Stimulated activated CD8-positive, alpha-beta memory T cell treated with anti-CD3 and anti-CD28 coated beads, Interleukin-15, amount 100 ng/mL, for 1 hour (primary cell): ENCODE data around the gene DAAM2.

Source experiments
- DNase-seq: peaks from one replicate; pipeline ENCODE4 v3.0.0-alpha.2; 2020; ENCODE audit warnings: low read depth

The DAAM2 gene

DNA sequence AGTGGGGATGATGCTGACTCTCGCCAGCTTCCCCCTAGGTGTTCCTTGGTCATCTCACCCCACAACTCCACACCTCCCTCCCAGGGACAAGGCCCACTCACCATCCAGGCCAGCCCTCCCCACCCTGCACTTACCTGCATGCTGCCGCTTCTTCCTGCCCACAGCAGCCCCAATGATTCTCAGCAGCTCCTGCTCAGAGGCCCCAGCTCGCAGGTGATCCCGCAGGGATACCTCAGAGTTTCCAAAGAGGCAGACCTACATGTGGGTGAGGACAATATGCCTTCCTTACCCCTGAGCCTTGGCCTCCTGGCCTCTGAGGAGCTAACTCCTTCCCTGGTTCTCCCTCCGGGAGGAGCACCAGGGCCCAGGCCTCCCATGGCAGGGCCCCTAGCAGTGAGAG lies 117.5 kb downstream of the DAAM2 start:
- DNase-seq: no peak

DNA sequence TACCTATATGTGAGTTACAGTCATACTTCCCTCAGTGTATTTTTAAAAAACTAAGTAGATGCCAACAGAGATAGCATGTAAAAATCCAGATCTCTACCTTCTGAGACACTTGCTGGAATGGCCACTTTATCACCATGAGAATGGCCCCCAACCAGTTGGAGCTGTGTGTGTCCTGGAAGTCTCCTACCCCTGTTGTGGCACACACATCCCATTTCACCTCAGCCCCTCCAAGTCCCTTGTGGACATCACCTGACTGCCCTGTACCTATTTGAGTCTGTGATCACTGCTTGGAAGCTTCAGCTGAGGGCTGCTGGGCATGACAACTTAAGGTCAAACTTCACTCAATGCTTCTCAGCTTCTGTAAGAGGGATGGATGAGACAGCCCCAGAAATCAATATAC lies 118.0 kb downstream of the DAAM2 start:
- no peak for DNase-seq

GRCh38 chr6:39910744-39911143 lies 118.6 kb downstream of the DAAM2 start:
- DNase-seq: no peak

GRCh38 chr6:39911513-39912125 lies 119.4 kb downstream of the DAAM2 start:
- no peak for DNase-seq

- no peak for DNase-seq
Measured at GRCh38 chr6:39912446-39912845, 120.3 kb downstream of the DAAM2 start.

- DNase-seq: no peak
Measured at GRCh38 chr6:39913391-39913916, 121.3 kb downstream of the DAAM2 start.

DNA sequence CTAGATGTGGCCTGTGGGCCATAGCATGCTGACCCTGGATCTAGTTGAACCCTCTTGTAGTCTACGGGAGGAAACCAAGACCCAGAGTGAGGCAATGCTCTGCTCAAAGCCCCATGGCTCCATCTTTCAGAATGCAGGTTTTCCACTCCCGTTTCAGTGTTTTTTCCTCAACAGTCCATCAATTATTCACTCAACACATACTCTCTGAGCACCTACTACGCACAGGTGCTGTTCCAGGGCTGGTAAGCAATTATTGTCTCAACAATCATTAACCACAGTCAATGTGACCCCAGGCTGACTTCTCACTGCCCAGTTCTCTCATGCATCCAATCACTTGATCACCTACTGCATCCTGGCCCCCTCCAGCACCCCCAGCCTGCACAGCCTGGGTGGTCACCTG lies 122.1 kb downstream of the DAAM2 start:
- no peak for DNase-seq

DNA sequence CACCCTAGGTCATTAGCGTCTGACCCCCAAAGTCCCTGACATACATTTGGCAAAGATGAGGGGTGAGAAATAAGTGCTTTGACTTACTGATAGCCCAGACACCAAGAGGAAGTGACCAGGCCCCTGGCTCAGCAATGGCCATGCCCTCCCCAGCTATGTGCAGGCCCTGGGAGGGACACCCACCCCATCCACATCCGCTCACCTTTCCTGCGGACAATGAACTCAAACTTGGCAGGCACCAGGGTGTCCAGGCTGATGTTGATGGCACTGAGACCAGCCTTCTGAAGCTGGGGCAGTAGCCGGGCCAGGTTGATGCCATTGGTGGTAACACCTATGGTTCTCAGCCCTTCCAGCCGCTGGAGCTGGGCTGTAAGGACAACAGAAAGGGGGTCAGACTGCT lies 123.7 kb downstream of the DAAM2 start:
- no peak for DNase-seq

GRCh38 chr6:39917329-39917728 lies 125.2 kb downstream of the DAAM2 start:
- DNase-seq: no peak

GRCh38 chr6:39917981-39918380 lies 125.8 kb downstream of the DAAM2 start:
- no peak for DNase-seq

DNA sequence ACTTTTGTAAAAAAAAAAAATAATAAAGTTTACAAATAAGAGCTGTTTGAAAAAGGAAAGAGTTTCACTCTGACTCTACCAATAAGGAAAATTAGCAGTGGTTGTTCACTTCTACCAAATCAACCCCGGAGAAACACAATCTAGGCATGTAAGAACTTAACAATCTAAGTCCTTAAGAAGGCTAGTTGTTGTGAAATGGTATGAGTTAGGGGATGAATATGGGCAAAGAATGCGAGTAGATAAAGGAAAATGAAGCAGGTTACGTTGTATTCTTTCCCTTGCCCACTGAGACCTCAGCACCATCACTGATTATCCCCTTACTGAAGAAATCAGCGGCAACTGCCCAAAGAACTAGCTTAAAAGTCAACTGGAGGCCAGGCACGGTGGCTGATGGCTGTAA lies 126.7 kb downstream of the DAAM2 start:
- DNase-seq: no peak

- no peak for DNase-seq
Measured at GRCh38 chr6:39920157-39920556, 128.0 kb downstream of the DAAM2 start.

DNA sequence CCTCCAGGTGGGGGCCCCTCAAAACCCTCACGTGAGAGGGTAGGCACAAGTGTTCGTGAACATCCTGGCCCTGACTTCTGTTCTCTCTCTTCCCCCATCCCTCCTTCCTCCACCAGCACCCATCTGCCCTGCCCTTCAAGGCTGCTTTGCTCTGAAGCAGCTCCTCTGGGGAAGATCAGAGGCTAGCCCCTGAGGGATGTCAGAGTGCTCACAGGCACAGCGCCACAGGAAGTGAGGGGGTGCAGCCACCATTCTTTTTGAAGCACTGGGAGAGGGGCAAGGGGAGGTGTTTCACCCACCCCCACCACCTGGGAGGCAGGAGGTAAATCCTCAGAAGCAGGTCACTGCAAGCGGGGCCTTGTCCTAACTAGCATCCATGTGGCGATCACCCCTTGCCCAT lies 130.6 kb downstream of the DAAM2 start:
- DNase-seq: no peak

GRCh38 chr6:39923394-39923793 lies 131.2 kb downstream of the DAAM2 start:
- no peak for DNase-seq

GRCh38 chr6:39923861-39924260 lies 131.7 kb downstream of the DAAM2 start:
- no peak for DNase-seq

GRCh38 chr6:39924283-39924682 lies 132.1 kb downstream of the DAAM2 start:
- DNase-seq: no peak

DNA sequence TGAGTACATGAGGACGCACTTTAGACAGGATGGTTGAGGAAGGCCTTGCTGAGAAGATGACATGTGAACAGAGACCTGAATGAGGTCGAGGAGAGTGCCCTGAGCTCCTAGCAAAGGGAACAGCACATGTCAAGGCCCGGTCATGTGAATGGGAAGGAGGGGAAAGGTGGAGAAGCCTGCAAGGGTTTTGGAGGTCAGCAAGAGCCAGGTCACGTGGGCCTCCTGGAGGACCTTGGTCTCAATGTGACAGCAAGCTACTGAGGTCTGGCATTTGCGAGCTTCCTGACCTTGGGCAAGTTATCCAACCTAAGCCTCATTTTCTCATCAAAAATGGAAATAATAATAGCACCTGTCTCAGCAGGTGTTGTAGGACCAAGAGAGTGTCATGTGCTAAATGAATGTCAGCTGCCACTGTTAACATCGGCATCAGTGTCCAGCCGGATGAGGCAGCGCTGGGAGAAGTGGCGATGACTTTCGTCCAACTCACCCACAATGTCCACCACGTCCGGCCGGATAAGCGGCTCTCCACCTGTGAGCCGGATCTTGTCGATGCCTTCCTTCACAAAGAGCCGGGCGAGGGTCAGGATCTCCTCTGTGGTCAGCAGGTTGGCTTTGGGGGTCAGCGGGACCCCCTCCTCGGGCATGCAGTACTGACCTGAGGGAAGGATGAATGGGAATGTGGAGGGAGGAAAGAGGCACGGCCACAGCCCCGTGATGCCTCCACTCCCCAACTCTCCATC lies 133.2 kb downstream of the DAAM2 start:
- DNase-seq: no peak

DNA sequence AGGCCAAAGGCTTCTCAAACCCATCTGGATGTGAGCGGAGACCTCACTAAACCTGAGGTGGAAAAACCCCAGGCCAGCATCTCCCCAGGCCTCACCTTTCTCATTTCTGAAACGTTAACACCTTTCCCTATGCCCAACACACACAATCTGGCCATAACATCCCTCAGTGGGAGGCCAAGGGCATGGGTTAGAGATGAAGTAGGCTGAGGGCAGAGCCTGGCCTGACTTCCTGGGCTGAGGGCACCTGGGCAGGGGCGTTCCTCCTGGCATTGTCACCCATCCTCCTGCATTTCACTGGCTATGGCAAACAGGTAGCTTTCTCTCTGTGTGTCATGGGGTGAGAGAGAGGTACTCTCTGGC lies 133.7 kb downstream of the DAAM2 start:
- DNase-seq: no peak

GRCh38 chr6:39926668-39927067 lies 134.5 kb downstream of the DAAM2 start:
- DNase-seq: no peak

DNA sequence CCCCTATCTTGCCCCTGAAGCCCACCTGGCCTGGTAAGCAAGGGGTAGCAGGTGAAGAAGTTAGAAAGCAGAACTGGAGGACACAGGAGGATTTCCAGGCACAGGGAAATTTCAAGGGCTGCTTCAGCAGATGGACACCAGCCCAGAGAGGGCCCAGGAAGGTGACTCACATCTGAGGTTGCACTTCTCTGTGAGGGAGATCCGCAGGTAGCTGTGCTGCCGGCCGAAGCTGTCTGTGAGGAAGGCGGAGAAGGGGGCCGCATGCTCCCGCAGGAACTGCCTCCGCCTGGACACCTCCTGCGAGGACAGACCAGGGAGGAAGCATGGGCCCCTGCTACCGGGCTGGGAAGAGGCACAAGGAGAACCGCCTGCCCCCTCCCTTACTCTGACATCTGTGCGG lies 135.0 kb downstream of the DAAM2 start:
- no peak for DNase-seq

GRCh38 chr6:39929039-39929732 lies 137.0 kb downstream of the DAAM2 start:
- DNase-seq: no peak

DNA sequence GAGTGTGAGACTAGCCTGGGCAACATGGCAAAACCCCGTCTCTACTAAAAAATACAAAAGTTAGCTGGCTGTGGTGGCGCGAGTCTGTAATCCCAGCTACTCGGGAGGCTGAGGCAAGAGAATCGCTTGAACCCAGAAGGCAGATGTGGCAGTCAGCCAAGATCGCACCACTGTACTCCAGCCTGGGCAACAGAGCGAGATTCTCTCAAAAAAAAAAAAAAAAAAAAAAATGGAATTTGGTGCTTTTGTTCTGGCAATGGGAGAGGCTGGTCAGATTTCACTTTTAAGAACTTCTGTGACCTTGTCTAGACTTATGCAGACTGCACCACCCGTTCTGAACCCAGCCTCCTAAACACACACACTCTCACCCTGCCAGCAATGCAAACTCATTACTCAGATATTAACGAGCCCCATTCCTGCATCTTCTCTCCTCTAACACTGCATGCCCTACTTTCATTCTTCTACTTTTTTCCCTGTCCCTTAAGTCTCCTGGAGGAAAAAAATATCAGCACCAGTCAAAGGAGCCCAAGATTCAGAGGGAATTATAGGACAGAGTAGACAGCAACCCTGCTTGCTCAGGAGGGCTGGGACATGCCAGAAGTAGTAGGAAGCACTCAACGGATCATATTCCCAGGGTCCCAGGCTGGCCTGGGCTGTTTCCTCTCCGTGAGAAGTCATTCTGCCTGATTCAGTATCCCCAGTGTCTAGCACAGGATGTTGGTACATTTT lies 137.7 kb downstream of the DAAM2 start:
- DNase-seq: no peak

DNA sequence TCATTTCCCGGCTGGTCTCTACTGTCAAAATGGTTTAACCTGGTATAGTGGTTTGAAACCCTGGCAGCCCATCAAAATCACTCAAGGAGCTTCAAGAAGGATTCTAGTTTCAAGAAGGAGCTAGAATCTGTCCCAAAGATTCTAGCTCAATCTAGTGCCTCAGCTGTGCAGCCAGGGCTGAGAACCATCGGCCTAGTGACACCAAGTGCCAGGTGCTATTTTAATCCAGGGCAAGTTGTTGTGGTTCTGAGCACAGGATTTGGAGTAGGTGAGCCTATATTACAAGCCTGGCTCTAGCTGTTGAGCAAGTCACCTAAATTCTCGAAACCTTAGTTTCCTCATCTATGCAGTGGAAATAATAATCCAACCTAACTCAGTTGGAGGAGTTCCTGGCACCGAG lies 138.4 kb downstream of the DAAM2 start:
- DNase-seq: no peak
